ENCODE measurements around the gene CDC14A. TPM values are rescaled to one million over a fixed set of nuclear protein-coding genes. Genes with fewer than 3 reads are reported as not detected.

Gene CDC14A
- total and polyA plus RNA-seq, 2 of the 8 experiments (the other 6 are each of a cell fraction or from before 2014, with no cell fraction given) = 3.2 to 8.9 TPM

DNA sequence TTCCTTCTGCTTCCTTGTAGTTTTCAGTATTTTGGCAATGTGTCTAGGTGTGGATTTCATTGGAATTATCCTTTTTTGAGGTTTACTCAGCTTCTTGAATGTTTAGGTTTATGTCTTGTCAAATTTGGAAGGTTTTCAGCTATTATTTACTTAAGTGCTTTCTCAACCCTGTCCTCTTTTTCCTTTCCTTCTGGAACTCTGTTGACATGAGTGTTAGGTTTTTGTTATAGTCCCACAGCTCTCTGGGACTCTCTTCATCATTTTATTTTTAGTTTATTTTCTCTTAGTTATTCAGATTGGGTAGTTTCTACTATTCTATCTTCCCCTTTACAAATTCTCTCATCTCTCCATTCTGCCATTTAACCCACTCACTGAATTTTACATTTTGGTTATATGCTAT is 122.5 kb downstream of the CDC14A start:
- POLR2A ChIA-PET (ENCODE audit: partially characterized antibody) = no interaction called here
- Histone ChIP-seq H3K56ac (replicated peaks; ENCODE audit: insufficient read length, low read depth, low read length) (no peak overlapping the region), H4K91ac (replicated peaks; ENCODE audit: insufficient read length, low read length) (no peak overlapping the region), H3K79me1 (ENCODE audit: low read depth, low read length) (no peaks in the 10 kb centered on the region), H3K36me3 (ENCODE audit: control insufficient read depth in 2 of 4, insufficient read depth in 4 of 4, low read length in 3 of 4) (no peaks in the 10 kb centered on the region; a peak in 1 of 8 replicates), H4K20me1 (replicated peaks in 1 of 2; ENCODE audit: control insufficient read depth in 1 of 2, insufficient read depth in 2 of 2, low read length in 2 of 2) (peaks cover 0 to 2% of the 10 kb centered on the region in 2 experiments), H3K14ac (ENCODE audit: insufficient read length) (no peak overlapping the region), H2BK5ac (ENCODE audit: low read depth, low read length) (no peak overlapping the region), H3K4me3 (ENCODE audit: extremely low read depth in 1 of 4, insufficient read depth in 2 of 4, low read depth in 3 of 4, low read length in 4 of 4) (no peak overlapping the region), H2BK12ac (ENCODE audit: low read depth, low read length) (no peak overlapping the region), H3K9ac (replicated peaks in 1 of 4; ENCODE audit: extremely low read depth in 1 of 4, low read depth in 3 of 4, low read length in 3 of 4) (no peak overlapping the region), H4K8ac (ENCODE audit: extremely low read depth, insufficient read depth, low read length) (no peak overlapping the region), H3K4me1 (replicated peaks in 1 of 4; ENCODE audit: control insufficient read depth in 3 of 4, insufficient read depth in 4 of 4, low read length in 3 of 4) (peaks cover 0 to 3% (median 0%) of the 10 kb centered on the region in 4 experiments; a peak in 1 of 7 replicates), H3K27ac (ENCODE audit: low read depth, low read length) (no peak overlapping the region), H3K18ac (ENCODE audit: extremely low read depth, low read length) (no peak overlapping the region), H3K4me2 (ENCODE audit: insufficient read depth in 1 of 2, low read depth in 2 of 2, low read length in 2 of 2) (no peak overlapping the region), H3K79me2 (ENCODE audit: control insufficient read depth in 1 of 2, insufficient read depth in 2 of 2, low read length in 2 of 2) (no peaks in the 10 kb centered on the region), H2BK20ac (ENCODE audit: low read length) (no peak overlapping the region), H3K27me3 (replicated peaks in 1 of 4; ENCODE audit: control insufficient read depth in 3 of 4, extremely low read depth in 1 of 4, insufficient read depth in 3 of 4, low read length in 3 of 4) (no peaks in the 10 kb centered on the region), H3K9me3 (ENCODE audit: insufficient read depth in 2 of 2, low read depth in 1 of 2, low read length in 1 of 2) (no peaks in the 10 kb centered on the region), H4K5ac (ENCODE audit: insufficient read length, low read depth, low read length) (no peak overlapping the region), H2BK15ac (ENCODE audit: low read length) (no peak overlapping the region), H3K4ac (replicated peaks; ENCODE audit: insufficient read length, low read depth, low read length) (no peak overlapping the region), H2BK120ac (replicated peaks; ENCODE audit: low read depth, low read length) (no peak overlapping the region), H2AFZ (ENCODE audit: low read length) (no peak overlapping the region), H2AK5ac (ENCODE audit: low read depth, low read length) (no peak overlapping the region), H3K23me2 (ENCODE audit: low read depth, low read length) (no peaks in the 10 kb centered on the region), H3K23ac (ENCODE audit: insufficient read length) (no peak overlapping the region)
- CTCF ChIA-PET (ENCODE audit: partially characterized antibody) = interaction anchor here (0.6 to 1.4 kb wide), 3 partner anchors 10 to 16 kb away, joined by 3 to 5 read pairs (median 4); no protein-coding TSS in a partner anchor
- TF ChIP-seq SIX5 (IDR thresholded peaks at IDR 0.05; ENCODE audit: low read depth, low read length) = no peak
- no peak for TF ChIP-seq TBP (IDR thresholded peaks at IDR 0.05; ENCODE audit: low read depth, low read length)
- no peak for TF ChIP-seq BCL11A (IDR thresholded peaks at IDR 0.05; ENCODE audit: low read depth in 2 of 2, low read length in 2 of 2)
- no peak for TF ChIP-seq RXRA (IDR thresholded peaks at IDR 0.05; ENCODE audit: insufficient read depth, low read depth, low read length)
- no peak for TF ChIP-seq CTCF (IDR thresholded peaks at IDR 0.05; ENCODE audit: control extremely low read depth in 1 of 3, insufficient read depth in 1 of 3, low read depth in 1 of 3, low read length in 3 of 3)
- no peak for TF ChIP-seq TAF7 (optimal IDR thresholded peaks at IDR 0.05; ENCODE audit: borderline replicate concordance, low read depth, low read length)
- FAIRE-seq (no peak), DNase-seq (ENCODE audit: low read depth in 1 of 2, low spot score in 2 of 2) (no peak)

All from H1 (cell line).